GM12892 (cell line): ENCODE results near the gene WDR4. TPM values are rescaled to one million over a fixed set of nuclear protein-coding genes. Genes with fewer than 3 reads are reported as not detected.
"Not testable (repeated sequence)": the region's sequence is repeated elsewhere in the genome, so short reads cannot be mapped to it uniquely, and the experiment has no call there.

Experiments used
- DNase-seq: peaks from one replicate; pipeline ENCODE4 v3.0.0; 2011; ENCODE audit not compliant: insufficient read length
- FAIRE-seq: peaks from 2 replicates; lab custom pipeline; 2011; peaks lifted over from hg19 to GRCh38; lab: Jason Lieb, UNC
- POLR2A ChIP-seq: IDR thresholded peaks from 2 replicates; pipeline ENCODE4 v1.6.1; 2011; ENCODE audit warnings: low read depth, low read length, control low read depth
- POLR2AphosphoS5 ChIP-seq: IDR thresholded peaks from 2 replicates; pipeline ENCODE4 v1.6.1; 2011; ENCODE audit warnings: low read depth, low read length, control low read depth
- TAF1 ChIP-seq: IDR thresholded peaks from 2 replicates; pipeline ENCODE4 v1.6.1; 2011; ENCODE audit warnings: low read depth, mild to moderate bottlenecking, control low read depth, low read length, borderline replicate concordance
- polyA plus RNA-seq: library from polyadenylated mRNA; unstranded; fragments of >200 nt; gene quantifications from one replicate; pipeline ENCODE4 v1.2.1, GENCODE V29; 2012; ENCODE audit warnings: missing spikeins, inconsistent platforms; ENCODE audit not compliant: missing spikeins

Gene WDR4
- polyA plus RNA-seq: 10.4 TPM

GRCh38 chr21:42878993-42879787 is at the start of gene WDR4:
Gene WDR4 (minus strand): TSS chr21:42879539. CDS start chr21:42879495, 44 bp downstream.
- peak; percentile 98 for DNase-seq
- TF ChIP-seq TAF1: peak; percentile 99
- TF ChIP-seq POLR2AphosphoS5: peak; percentile 99
- peak; percentile 97; the same call in 1 of the 2 replicates for TF ChIP-seq POLR2A
- peak; percentile 99 for FAIRE-seq

- not testable (repeated sequence) for DNase-seq, FAIRE-seq
Measured at GRCh38 chr21:42927474-42928200, 48.3 kb upstream of the WDR4 start.

GRCh38 chr21:42925114-42925926 is 46.0 kb upstream of the WDR4 start, which contains the start of gene ERVH48-1:
Gene ERVH48-1 (minus strand): TSS chr21:42925630. CDS start chr21:42919006, 6,624 bp downstream.
- no peak for DNase-seq
- FAIRE-seq: no peak
- TF ChIP-seq TAF1: no peak
- TF ChIP-seq POLR2A: no peak
- no peak for TF ChIP-seq POLR2AphosphoS5

- DNase-seq (no peak), FAIRE-seq (no peak)
- TF ChIP-seq POLR2A: no peak
- TF ChIP-seq POLR2AphosphoS5: no peak
- TF ChIP-seq TAF1: no peak
Measured at GRCh38 chr21:42924433-42924751, 45.1 kb upstream of the WDR4 start.

GRCh38 chr21:42923553-42924432 is 44.5 kb upstream of the WDR4 start:
- DNase-seq: peak; percentile 72
- peak; percentile 69 for FAIRE-seq
- TF ChIP-seq POLR2A (no peak; the same call in 1 of the 2 replicates), POLR2AphosphoS5 (no peak), TAF1 (no peak)

- DNase-seq (no peak), FAIRE-seq (no peak)
- TF ChIP-seq POLR2A: no peak
- no peak for TF ChIP-seq TAF1
Measured at GRCh38 chr21:42922918-42923317, 43.6 kb upstream of the WDR4 start.

- no peak for DNase-seq
- TF ChIP-seq TAF1 (no peak), POLR2AphosphoS5 (no peak), POLR2A (no peak)
- no peak for FAIRE-seq
Measured at GRCh38 chr21:42921927-42922326, 42.6 kb upstream of the WDR4 start.

GRCh38 chr21:42918291-42918690 is 39.0 kb upstream of the WDR4 start:
- DNase-seq (no peak), FAIRE-seq (no peak)
- TF ChIP-seq POLR2A: no peak

- no peak for FAIRE-seq
- no peak for DNase-seq
Measured at GRCh38 chr21:42913476-42913875, 34.1 kb upstream of the WDR4 start.

GRCh38 chr21:42911920-42912319 is 32.6 kb upstream of the WDR4 start:
- FAIRE-seq, DNase-seq: not testable (repeated sequence)

More at GRCh38 chr21:42913476-42913875, 34.1 kb upstream of the WDR4 start:
- TF ChIP-seq POLR2A: no peak
- TF ChIP-seq POLR2AphosphoS5: no peak
- TF ChIP-seq TAF1: no peak

GRCh38 chr21:42908484-42908883 is 29.1 kb upstream of the WDR4 start:
- FAIRE-seq, DNase-seq: not testable (repeated sequence)
